H1 (cell line): ENCODE data around the gene KREMEN1. TPM values are rescaled to one million over a fixed set of nuclear protein-coding genes. Genes with fewer than 3 reads are reported as not detected.

Experiments
- CTCF ChIA-PET: fragments of 300-600 bp; sonication (Branson Sonifier 250); formaldehyde crosslinking; loops from one replicate; lab custom pipeline; 2021; ENCODE audit not compliant: partially characterized antibody; lab: Charles Lee
- POLR2A ChIA-PET: fragments of 300-600 bp; sonication (Branson Sonifier 250); formaldehyde crosslinking; loops from one replicate; lab custom pipeline; 2021; ENCODE audit warnings: inconsistent platforms; ENCODE audit not compliant: partially characterized antibody; lab: Charles Lee
- DNase-seq, 2 experiments: peaks; one replicate each; pipeline versions ENCODE4 v3.0.0 to v3.0.0-alpha.2; 2010 to 2022; ENCODE audit warnings: low spot score in 2 of 2, low read depth in 1 of 2, mixed read lengths in 1 of 2
- FAIRE-seq: peaks from 2 replicates; lab custom pipeline; 2011; peaks lifted over from hg19 to GRCh38; lab: Jason Lieb, UNC
- H2AFZ ChIP-seq: 2 replicates; pipeline ENCODE4 v1.8.1; 2012; ENCODE audit warnings: low read length, inconsistent platforms
- H2AK5ac ChIP-seq: 2 replicates; pipeline ENCODE4 v1.6.1; 2013; ENCODE audit warnings: low read depth, low read length
- H2BK120ac ChIP-seq: replicated peaks from 2 replicates; pipeline ENCODE3; 2013; ENCODE audit warnings: low read depth, low read length, inconsistent platforms
- H2BK12ac ChIP-seq: 2 replicates; pipeline ENCODE4 v1.6.1; 2013; ENCODE audit warnings: low read depth, low read length
- H2BK15ac ChIP-seq: 2 replicates; pipeline ENCODE4 v1.6.1; 2013; ENCODE audit warnings: low read length
- H2BK20ac ChIP-seq: 2 replicates; pipeline ENCODE4 v1.6.1; 2013; ENCODE audit warnings: low read length
- H2BK5ac ChIP-seq: 2 replicates; pipeline ENCODE4 v1.6.1; 2013; ENCODE audit warnings: low read depth, low read length
- H3K14ac ChIP-seq: 2 replicates; pipeline ENCODE4 v1.6.1; 2013; ENCODE audit warnings: inconsistent platforms; ENCODE audit not compliant: insufficient read length
- H3K18ac ChIP-seq: 2 replicates; pipeline ENCODE4 v1.6.1; 2013; ENCODE audit warnings: low read length; ENCODE audit errors: extremely low read depth
- H3K23ac ChIP-seq: 2 replicates; pipeline ENCODE4 v1.6.1; 2013; ENCODE audit warnings: inconsistent platforms; ENCODE audit not compliant: insufficient read length
- H3K23me2 ChIP-seq: 2 replicates; pipeline ENCODE4 v1.6.1; 2013; ENCODE audit warnings: low read depth, low read length
- H3K27ac ChIP-seq: 2 replicates; pipeline ENCODE4 v1.6.1; 2011; ENCODE audit warnings: low read depth, low read length, inconsistent platforms
- H3K27me3 ChIP-seq, 4 experiments: replicated peaks in 1 of 4; 1 replicate in 1 of 4; 2 replicates in 3 of 4; pipeline versions ENCODE4 v1.6.1 to v1.8.1; 2011 to 2013; ENCODE audit warnings: low read length in 3 of 4, mild to moderate bottlenecking in 3 of 4, inconsistent platforms in 2 of 4, mixed read lengths in 2 of 4, moderate library complexity in 1 of 4; ENCODE audit not compliant: control insufficient read depth in 3 of 4, insufficient read depth in 3 of 4; ENCODE audit errors: extremely low read depth in 1 of 4
- H3K36me3 ChIP-seq, 4 experiments: 2 replicates each; pipeline versions ENCODE4 v1.6.1 to v1.8.1; 2011 to 2013; ENCODE audit warnings: mild to moderate bottlenecking in 4 of 4, low read length in 3 of 4, moderate library complexity in 2 of 4, control low read depth in 1 of 4, inconsistent platforms in 1 of 4; ENCODE audit not compliant: insufficient read depth in 4 of 4, control insufficient read depth in 2 of 4
- H3K4ac ChIP-seq: replicated peaks from 2 replicates; pipeline ENCODE3; 2013; ENCODE audit warnings: low read length, low read depth, mixed read lengths, inconsistent platforms; ENCODE audit not compliant: insufficient read length
- H3K4me1 ChIP-seq, 4 experiments: replicated peaks in 1 of 4; 1 replicate in 1 of 4; 2 replicates in 3 of 4; pipeline versions ENCODE4 v1.6.1 to v1.8.1; 2011 to 2013; ENCODE audit warnings: low read length in 3 of 4, inconsistent platforms in 2 of 4, mixed read lengths in 1 of 4; ENCODE audit not compliant: insufficient read depth in 4 of 4, control insufficient read depth in 3 of 4
- H3K4me2 ChIP-seq, 2 experiments: 2 replicates each; pipeline versions ENCODE4 v1.6.1 to v1.8.1; 2011 to 2013; ENCODE audit warnings: low read depth in 2 of 2, low read length in 2 of 2, control low read depth in 1 of 2, inconsistent platforms in 1 of 2, mild to moderate bottlenecking in 1 of 2; ENCODE audit not compliant: insufficient read depth in 1 of 2
- H3K4me3 ChIP-seq, 4 experiments: fragments of 200-600, 300-600 bp in 1 of 4; sonication (generic), shearing (Covaris generic), sonication (Bioruptor Twin) in 1 of 4; 2 replicates each; pipeline versions ENCODE4 v1.5.1 to v1.8.1; 2011 to 2016; ENCODE audit warnings: low read length in 4 of 4, low read depth in 3 of 4, control low read depth in 2 of 4, inconsistent platforms in 2 of 4, mild to moderate bottlenecking in 2 of 4, mixed read lengths in 1 of 4, moderate library complexity in 1 of 4; ENCODE audit not compliant: insufficient read depth in 2 of 4; ENCODE audit errors: extremely low read depth in 1 of 4
- H3K56ac ChIP-seq: replicated peaks from 2 replicates; pipeline ENCODE3; 2013; ENCODE audit warnings: low read depth, mild to moderate bottlenecking, mixed read lengths, low read length, inconsistent platforms; ENCODE audit not compliant: insufficient read length
- H3K79me1 ChIP-seq: 2 replicates; pipeline ENCODE4 v1.6.1; 2013; ENCODE audit warnings: low read depth, low read length, control low read depth
- H3K79me2 ChIP-seq, 2 experiments: 2 replicates each; pipeline versions ENCODE4 v1.6.1 to v1.8.1; 2012 to 2013; ENCODE audit warnings: low read length in 2 of 2, mild to moderate bottlenecking in 2 of 2, inconsistent platforms in 1 of 2; ENCODE audit not compliant: insufficient read depth in 2 of 2, control insufficient read depth in 1 of 2
- H3K9ac ChIP-seq, 4 experiments: replicated peaks in 1 of 4; 1 replicate in 1 of 4; 2 replicates in 3 of 4; pipeline versions ENCODE4 v1.6.1 to v1.8.1; 2011 to 2013; ENCODE audit warnings: low read depth in 3 of 4, low read length in 3 of 4, control low read depth in 2 of 4, mild to moderate bottlenecking in 2 of 4, moderate library complexity in 2 of 4, inconsistent platforms in 1 of 4; ENCODE audit errors: extremely low read depth in 1 of 4
- H3K9me3 ChIP-seq, 2 experiments: 2 replicates each; pipeline versions ENCODE4 v1.6.1 to v1.8.1; 2012 to 2013; ENCODE audit warnings: mild to moderate bottlenecking in 2 of 2, moderate library complexity in 2 of 2, control low read depth in 1 of 2, inconsistent platforms in 1 of 2, low read depth in 1 of 2, low read length in 1 of 2, mixed read lengths in 1 of 2; ENCODE audit not compliant: insufficient read depth in 2 of 2
- H4K20me1 ChIP-seq, 2 experiments: replicated peaks in 1 of 2; 2 replicates each; pipeline versions ENCODE3 to v1.8.1; 2011 to 2013; ENCODE audit warnings: inconsistent platforms in 2 of 2, low read length in 2 of 2, mild to moderate bottlenecking in 1 of 2; ENCODE audit not compliant: insufficient read depth in 2 of 2, control insufficient read depth in 1 of 2
- H4K5ac ChIP-seq: 2 replicates; pipeline ENCODE4 v1.6.1; 2013; ENCODE audit warnings: low read length, low read depth, mixed read lengths, inconsistent platforms; ENCODE audit not compliant: insufficient read length
- H4K8ac ChIP-seq: 2 replicates; pipeline ENCODE4 v1.8.0; 2013; ENCODE audit warnings: mild to moderate bottlenecking, moderate library complexity, low read length, inconsistent platforms; ENCODE audit not compliant: insufficient read depth; ENCODE audit errors: extremely low read depth
- H4K91ac ChIP-seq: replicated peaks from 2 replicates; pipeline ENCODE3; 2013; ENCODE audit warnings: low read length, mixed read lengths, inconsistent platforms; ENCODE audit not compliant: insufficient read length
- BRCA1 ChIP-seq: IDR thresholded peaks from 2 replicates; pipeline ENCODE4 v1.6.1; 2012; ENCODE audit warnings: low read depth, low read length, improper control_type of control experiment
- GTF2F1 ChIP-seq: IDR thresholded peaks from 2 replicates; pipeline ENCODE4 v1.6.1; 2012; ENCODE audit warnings: low read depth, low read length, improper control_type of control experiment, borderline replicate concordance
- MAX ChIP-seq: IDR thresholded peaks from 2 replicates; pipeline ENCODE4 v1.6.1; 2012; ENCODE audit warnings: inconsistent platforms
- PHF8 ChIP-seq: fragments of 200-600 bp; sonication (generic); conservative IDR thresholded peaks from 2 replicates; pipeline ENCODE4 v1.7.1; 2012; ENCODE audit warnings: low read depth, mild to moderate bottlenecking, inconsistent platforms, low read length, moderate library complexity
- WGBS, 2 experiments: shearing (Covaris generic) in 1 of 2; methylation state at CpG; one replicate each; pipeline versions ENCODE4 v1.1.6 to v1.1.7; 2013 to 2015; ENCODE audit warnings: low lambda C conversion rate in 2 of 2, mixed read lengths in 2 of 2, inconsistent platforms in 1 of 2, low coverage in 1 of 2, missing lambda C conversion rate in 1 of 2; ENCODE audit not compliant: insufficient replicate concordance in 2 of 2, insufficient coverage in 1 of 2, insufficient read length in 1 of 2; ENCODE audit errors: extremely low coverage in 1 of 2, missing lambda C conversion rate in 1 of 2; 5-methylcytosine and 5-hydroxymethylcytosine counted together
- polyA plus RNA-seq, 7 experiments: library from polyadenylated mRNA; depleted of rRNA in 3 of 7; stranded (reverse) in 5 of 7; unstranded in 2 of 7; fragments of >200 nt in 5 of 7; fragments of 200-250 nt in 2 of 7; gene quantifications; 1 replicate in 5 of 7; 2 replicates in 1 of 7; 4 replicates in 1 of 7; pipeline versions ENCODE4 v1.2.1 to v1.2.3, GENCODE V29; 2011 to 2013; ENCODE audit warnings: missing spikeins in 2 of 7, mixed read lengths in 2 of 7
- total RNA-seq: library from RNA; stranded (reverse); fragmentation: NEBNext Ultra II Directional; extraction: Animal tissue kit (Norgen Biotek cat#: 25700); gene quantifications from 2 replicates; pipeline ENCODE4 v1.2.1, GENCODE V29; 2021

KREMEN1 gene
- total and polyA plus RNA-seq, 2 of the 8 experiments (the other 6 are each of a cell fraction or from before 2014, with no cell fraction given) = 2.1 to 3.2 TPM

- Histone ChIP-seq H4K20me1 (no peaks in the 10 kb centered on the region), H3K18ac (no peak overlapping the region), H3K14ac (no peak overlapping the region), H3K4me2 (no peak overlapping the region), H3K23me2 (no peaks in the 10 kb centered on the region), H4K5ac (no peak overlapping the region), H2AK5ac (no peak overlapping the region), H3K56ac (no peak overlapping the region), H2BK12ac (no peak overlapping the region), H3K9me3 (no peaks in the 10 kb centered on the region), H3K36me3 (no peaks in the 10 kb centered on the region), H3K79me1 (no peaks in the 10 kb centered on the region), H3K4me1 (peaks cover 0 to 2% (median 0%) of the 10 kb centered on the region in 4 experiments; a peak in 1 of 7 replicates), H2BK20ac (no peak overlapping the region), H3K4me3 (no peak overlapping the region), H4K91ac (no peak overlapping the region), H2AFZ (no peak overlapping the region), H3K4ac (no peak overlapping the region), H3K23ac (no peak overlapping the region), H2BK15ac (no peak overlapping the region), H2BK120ac (no peak overlapping the region), H3K27me3 (no peaks in the 10 kb centered on the region), H2BK5ac (no peak overlapping the region), H3K9ac (no peak overlapping the region), H3K27ac (no peak overlapping the region), H3K79me2 (no peaks in the 10 kb centered on the region), H4K8ac (no peak overlapping the region)
- no peak for DNase-seq
- no peak for FAIRE-seq
- POLR2A ChIA-PET = interaction anchor here (1.4 kb wide), 1 partner anchor 19 kb away, joined by 5 read pairs; no protein-coding TSS in a partner anchor
- 92% methylated on average over 10 of the region's 10 CpGs; no CpG with 5 or more reads in 1 of the 2 experiments for WGBS, 2 experiments
- CTCF ChIA-PET = interaction anchor here (1.2 to 2.8 kb wide), 5 partner anchors 12 to 150 kb away, joined by 3 to 11 read pairs (median 8); no protein-coding TSS in a partner anchor
- no peak for TF ChIP-seq PHF8
- TF ChIP-seq MAX = no peak
- TF ChIP-seq GTF2F1 = no peak
- no peak for TF ChIP-seq BRCA1
These were observed 118.1 kb downstream of the KREMEN1 start for GRCh38 chr22:29190918-29191317.
